Measurements from ENCODE around the gene POMZP3. TPM values are rescaled to one million over a fixed set of nuclear protein-coding genes. Genes with fewer than 3 reads are reported as not detected.
"Not testable (repeated sequence)": the region's sequence is repeated elsewhere in the genome, so short reads cannot be mapped to it uniquely, and the experiment has no call there.

Gene POMZP3
- polyA plus RNA-seq, 3 donors, result 18.7 to 23.2 (median 22.6) TPM

DNA sequence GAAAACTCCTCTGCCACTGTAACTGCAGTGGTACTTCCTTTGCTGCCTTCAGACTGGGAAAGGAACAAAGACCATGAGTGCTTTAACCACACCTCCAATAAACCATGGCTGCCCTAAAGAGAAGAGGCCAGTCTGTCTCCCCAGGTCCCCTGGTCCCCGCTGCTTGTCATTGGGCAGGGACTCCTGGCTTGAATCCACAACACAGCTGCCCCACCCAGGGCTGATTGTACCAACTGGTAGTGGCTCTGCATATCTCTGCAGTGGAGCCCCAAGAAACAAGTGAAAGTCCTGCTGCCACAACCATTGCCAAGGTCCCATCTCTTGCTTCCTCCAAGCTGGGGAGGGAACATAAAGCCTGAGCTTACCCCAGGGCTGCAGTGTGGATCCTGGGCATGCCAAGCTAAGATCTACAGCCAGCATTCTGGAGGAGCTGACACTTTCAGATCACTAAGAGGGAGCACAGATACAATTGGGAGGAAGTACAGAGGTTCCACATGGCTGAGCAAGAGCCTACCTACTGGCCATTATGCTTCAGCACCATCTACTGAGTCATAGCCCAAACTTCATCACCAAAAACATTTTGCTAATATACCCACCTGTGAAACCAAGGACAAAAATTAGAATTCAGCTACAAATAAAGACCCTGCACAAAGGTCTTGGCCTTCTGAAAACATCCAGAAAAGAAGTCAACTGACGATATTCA is 35.3 kb downstream of the POMZP3 start:
- DNase-seq, result not testable (repeated sequence)

DNA sequence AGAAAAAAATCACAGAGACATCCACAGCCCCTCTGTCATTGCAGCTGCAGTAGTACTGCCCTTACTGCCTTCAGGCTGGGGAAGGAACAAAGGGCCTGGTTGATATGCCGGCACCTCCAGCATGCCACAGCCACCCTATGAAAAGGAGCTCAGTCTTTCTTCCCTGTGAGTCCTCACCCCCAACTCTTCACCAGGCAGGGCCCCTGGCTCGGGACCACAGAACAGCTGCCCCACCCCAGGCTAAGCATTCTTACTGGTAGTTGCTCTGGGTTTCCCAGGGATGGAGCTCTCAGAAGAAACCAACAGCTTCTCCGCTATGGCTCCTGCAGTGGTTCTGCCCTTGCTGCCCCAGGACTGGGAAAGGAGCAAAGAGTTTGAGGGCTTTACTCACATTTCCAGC is 36.0 kb downstream of the POMZP3 start:
- not testable (repeated sequence) for DNase-seq

DNA sequence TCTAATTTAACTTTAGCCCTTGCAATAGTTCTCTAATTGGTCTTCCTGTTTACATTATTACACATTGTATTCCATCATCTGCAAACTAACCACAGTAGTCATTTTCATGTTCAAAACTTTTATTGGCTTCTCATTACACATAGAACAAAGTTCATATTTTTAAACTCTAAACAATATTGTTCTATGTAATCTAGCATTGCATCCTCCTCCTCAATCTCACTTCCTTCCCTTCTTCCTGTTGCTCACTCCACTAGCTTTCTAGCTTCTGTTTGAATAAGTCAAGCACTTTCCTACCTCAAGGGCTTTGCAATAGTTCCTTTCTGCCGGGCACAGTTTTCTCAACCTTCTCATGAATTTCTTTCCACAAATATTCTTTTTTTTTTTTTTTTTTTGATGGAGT is 38.5 kb downstream of the POMZP3 start:
- DNase-seq, result not testable (repeated sequence)

DNA sequence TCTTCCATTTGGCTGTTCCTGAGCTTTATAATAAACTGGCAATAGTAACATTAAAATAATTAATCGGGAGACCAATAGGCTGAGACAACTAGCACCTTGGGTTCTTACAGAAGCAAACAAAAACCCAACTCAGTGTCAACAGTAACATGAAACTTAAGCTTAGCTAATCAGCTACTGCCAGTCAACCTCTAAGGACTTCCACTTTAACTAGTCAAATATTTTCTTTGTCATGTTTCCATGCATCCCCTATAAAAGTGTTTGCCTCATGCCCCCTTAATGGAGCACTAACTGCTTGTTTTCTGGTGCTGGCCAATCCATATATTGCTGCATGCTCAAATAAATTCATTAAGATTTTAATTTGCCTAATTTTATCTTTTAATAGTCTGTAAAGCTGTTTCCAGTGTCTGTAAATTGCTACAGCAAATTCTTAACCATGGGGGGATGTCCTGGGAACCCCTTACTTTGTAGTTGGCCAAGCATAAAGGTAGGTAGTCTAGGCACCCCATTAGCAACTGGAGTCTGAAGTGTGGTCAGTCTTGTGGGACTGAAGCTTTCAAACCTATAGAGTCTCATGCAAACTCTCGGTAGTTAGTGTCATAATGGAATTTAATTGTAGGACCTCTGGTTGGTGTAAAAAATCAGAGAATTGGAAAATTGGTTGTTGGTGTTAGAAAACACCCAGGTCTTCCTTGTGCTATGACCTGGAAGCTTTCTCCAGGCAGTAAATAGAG is 40.3 kb downstream of the POMZP3 start:
- not testable (repeated sequence) for DNase-seq

DNA sequence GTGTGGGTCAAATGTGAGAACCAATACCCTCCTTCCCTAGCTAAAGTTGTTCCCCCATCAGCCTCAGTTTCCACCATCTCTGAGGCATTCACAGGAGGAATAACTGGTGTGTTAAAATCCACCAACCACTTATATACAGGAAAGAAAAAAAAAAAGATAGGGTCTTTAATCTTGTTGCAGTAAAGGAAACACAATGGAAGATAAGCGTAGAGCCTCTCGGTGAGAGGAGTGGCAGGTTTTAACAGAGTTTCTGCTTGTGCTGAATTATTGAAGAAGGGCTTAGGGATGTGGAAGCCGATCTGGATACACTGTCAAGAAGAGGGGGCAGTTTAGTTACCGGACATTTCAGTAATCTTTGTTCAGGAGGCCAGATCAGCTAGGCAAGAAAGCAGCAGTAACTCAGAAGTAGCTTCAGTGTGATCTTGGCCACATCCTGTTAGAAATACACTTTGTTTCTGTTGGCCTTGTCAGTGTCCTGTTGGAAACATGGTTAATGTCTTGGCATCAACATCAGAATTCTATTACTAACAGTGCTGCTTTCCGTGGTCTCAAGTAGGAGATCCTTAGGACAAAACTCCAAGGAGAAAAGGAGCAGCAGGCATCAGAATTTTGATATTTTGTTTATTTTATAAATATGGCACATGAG is 43.3 kb downstream of the POMZP3 start:
- peak; percentile 1 for DNase-seq

DNA sequence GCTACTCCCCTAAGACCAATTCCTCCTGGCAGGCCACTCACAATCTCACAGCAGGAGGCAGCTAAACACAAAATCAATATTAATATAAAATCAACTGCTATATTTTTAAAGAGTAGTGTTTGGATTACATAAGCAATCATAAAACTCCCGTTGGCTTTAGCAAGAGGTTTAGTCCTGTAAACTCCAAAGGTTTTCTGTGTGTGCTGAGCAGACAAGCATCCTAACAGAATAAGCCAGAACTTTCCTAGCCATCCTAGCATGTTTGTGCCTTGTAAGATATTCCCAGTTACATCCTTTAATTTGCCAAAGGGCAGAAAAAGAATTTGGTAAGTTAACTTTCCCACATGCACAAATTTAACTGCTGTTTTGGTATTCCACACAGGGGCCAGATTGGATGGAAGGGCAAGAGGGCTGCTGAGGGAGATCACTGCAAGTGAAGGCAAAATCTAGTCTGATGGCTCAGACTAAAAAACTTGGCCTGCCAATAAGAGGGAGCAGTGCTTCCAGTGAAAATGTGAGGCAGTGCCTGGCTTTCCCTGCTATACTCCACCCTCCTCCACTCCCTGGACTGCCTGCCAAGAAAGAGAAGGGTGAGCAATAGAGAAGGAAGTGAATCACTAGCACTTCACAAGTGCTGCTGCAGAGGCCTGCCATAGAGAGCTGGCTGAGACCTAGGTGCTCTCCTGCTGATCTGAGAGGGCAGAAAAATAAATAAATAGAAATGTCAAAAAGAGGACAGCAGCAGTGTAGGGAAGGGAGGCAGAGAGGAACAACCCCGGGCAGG is 44.0 kb downstream of the POMZP3 start:
- peak; percentile 1 for DNase-seq

DNA sequence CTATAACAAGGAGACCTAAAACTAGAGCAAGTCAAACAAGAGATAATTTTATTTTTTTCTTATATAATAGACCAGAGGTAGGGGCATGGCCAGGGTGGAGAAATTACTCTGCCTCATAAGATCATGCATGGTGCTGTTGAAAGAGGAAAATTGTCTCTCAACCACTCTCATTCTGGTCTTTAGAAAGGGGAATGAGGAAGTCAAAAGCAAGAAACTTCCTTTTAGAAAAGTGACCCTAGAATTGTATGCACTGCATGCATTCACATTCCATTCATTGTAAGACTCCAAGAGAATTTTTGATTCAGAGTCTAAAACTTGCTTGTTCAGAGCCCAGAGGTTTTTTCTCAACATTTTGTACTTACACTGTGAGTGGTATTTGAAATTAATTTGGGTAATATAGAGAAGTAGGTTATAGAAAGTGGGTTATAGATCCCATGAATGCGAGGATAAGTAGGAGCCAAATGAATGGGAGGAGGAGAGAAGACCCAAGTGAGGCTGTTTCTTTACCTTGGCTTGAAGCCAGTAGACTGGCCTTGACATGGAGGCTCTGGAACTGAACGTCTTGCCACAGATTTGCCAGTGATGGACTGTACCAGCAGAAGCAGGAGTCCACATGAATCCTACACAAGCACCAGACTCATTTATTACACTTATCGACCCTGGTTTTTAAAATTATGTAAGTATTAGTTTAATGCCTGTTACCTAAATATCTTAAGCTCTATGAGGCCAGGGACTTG is 51.0 kb downstream of the POMZP3 start:
- DNase-seq, result not testable (repeated sequence)

DNA sequence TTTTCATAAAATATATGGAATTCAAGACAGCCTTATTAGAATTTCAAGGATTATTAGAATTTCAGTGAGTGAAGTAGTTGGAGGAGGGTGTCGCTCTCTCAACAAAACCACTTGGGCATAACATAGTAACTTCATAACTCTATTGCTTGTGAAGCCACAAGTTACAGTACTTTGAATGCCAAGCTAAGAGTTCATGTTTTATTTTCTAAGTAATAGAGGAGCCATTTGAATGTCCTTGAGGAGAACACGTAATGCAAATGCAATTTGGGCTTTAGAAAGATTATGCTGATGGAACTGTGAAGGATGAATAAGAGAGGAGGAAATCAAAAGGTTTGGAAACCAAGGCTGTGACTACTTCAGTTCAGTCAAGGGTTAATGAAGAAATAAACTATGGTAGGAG is 51.6 kb downstream of the POMZP3 start:
- not testable (repeated sequence) for DNase-seq

DNA sequence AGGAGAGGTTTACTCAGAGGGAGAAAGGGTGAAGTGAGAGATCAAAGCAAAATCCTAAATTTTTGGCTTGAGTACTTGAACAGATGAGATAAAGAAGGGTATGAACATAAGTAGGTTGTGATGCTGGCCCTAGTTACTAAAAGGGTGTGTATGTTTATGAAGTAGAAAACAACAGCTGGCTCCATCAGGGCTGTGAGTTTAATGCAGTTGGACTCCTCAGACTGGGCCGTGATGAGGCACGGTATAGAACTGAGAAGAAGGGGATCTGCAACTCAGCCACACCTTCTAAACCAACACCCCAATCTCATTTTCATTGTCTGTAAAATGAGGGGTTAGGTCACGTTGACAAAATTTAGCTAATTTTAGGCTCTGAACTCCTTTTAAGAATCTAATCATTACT is 54.8 kb downstream of the POMZP3 start:
- not testable (repeated sequence) for DNase-seq

DNA sequence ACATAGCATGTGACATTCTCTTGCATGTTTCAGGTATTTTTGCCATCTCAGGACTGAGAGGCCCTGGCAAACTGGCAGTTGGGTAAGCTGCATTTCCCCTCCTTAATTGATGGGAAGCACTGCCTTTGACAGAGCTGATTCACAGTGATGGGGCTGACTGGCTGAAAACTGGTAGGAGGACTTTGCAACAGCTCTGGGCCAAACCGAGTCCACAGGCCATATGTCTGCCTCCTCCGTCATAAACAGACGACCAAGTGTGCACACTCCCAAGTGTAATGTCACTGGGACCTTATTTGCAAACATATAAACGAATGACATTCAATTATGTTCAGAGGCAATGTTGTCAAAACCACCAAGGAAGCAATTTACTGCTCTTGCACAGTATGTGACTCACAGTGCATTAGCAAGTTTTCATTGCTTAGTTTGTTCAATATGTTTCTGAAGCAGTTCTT is 56.7 kb downstream of the POMZP3 start:
- not testable (repeated sequence) for DNase-seq

DNA sequence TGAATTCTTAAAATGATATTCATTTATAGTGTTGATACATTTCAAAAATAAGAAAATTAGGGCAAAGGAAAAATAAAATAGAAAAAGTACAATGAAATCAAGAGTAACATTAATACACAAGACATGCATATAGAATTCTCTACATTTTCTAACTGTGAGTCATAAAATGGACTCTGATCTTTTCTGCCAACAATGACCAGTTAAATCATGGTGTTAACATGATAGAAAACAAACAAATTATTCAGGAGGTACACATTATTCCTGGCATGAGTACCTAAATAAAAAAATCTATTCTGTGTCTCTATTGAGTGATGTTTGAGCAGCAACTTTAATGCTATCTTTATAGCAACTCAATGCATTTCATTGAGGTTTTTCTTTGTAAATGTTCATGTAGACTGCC is 58.3 kb downstream of the POMZP3 start:
- DNase-seq, result not testable (repeated sequence)

DNA sequence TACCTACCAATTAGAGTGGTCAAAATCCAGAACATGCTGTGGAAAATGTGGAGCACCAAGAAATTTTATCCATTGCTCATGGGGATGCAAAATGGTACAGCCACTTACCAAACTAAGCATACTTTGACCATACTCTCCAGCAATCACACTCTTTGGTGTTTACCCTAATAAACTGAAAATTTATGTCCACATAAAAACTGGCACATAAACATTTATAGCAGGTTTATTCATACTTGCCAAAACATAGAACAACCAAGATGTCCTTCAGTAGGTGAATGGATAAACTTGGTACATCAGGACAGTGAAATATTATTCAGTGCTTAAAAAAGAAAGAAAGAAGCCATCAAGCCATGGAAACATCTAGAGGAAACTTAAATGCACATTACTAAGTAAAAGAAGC is 59.3 kb downstream of the POMZP3 start:
- not testable (repeated sequence) for DNase-seq

DNA sequence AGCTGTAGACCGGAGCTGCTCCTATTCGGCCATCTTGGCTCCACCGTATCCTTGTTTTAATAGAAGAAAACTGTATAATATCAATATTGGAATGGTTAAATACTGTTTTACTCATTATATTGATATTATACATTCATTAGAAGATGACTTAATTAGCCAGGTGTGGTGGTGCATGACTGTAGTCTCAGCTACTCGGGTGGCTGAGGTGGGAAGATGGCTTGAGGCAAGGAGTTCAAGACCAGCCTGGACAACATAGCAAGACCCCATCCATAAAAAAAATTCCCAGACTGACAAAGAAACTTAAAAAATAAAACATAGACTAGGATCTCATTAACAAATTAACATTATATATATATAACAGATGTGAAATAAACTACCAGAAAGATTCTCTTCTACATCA is 59.8 kb downstream of the POMZP3 start:
- DNase-seq, result not testable (repeated sequence)

DNA sequence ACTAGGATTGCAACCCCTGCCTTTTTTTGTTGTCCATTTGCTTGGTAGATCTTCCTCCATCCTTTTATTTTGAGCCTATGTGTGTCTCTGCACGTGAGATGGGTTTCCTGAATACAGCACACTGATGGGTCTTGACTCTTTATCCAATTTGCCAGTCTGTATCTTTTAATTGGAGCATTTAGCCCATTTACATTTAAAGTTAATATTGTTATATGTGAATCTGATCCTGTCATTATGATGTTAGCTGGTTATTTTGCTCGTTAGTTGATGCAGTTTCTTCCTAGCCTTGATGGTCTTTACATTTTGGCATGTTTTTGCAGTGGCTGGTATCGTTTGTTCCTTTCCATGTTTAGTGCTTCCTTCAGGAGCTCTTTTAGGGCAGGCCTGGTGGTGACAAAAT is 62.1 kb downstream of the POMZP3 start:
- DNase-seq, result not testable (repeated sequence)

DNA sequence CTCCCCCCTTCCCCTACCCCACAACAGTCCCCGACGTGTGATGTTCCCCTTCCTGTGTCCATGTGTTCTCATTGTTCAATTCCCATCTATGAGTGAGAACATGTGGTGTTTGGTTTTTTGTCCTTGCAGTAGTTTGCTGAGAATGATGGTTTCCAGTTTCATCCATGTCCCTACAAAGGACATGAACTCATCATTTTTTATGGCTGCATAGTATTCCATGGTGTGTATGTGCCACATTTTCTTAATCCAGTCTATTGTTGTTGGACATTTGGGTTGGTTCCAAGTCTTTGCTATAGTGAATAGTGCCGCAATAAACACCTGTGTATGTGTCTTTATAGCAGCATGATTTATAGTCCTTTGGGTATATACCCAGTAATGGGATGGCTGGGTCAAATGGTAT is 65.7 kb downstream of the POMZP3 start:
- not testable (repeated sequence) for DNase-seq

DNA sequence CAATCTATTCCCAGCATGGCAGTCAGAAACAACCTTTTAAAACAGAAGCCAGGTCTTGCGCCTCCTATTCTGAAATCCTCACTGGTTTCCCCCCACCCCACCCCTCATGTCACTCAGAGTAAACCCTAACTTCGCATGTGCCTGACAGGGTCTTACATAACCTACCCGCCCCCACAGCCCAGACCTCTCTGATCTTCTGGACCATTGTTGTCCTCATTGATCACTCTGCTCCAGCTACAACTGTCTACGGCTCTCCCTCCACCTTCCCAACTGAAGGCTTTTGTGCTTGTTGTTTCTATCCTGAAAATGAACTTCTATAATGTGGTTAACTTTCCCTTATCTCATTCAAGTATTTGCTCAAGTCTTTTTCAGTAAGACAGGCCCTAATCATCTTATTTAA is 66.9 kb downstream of the POMZP3 start:
- not testable (repeated sequence) for DNase-seq

Other genes with a start within 250 kb of the POMZP3 start
- gene SSC4D, start 217.6 kb downstream of the POMZP3 start, polyA plus RNA-seq (ENCODE audit: insufficient read length in 3 of 3), result 1 to 10 TPM; 5.2 to 7.4 (median 5.3) TPM
- 10 to 100 TPM in 1 of 3 donors, 1 to 10 TPM in 2; 3.3 to 11.5 (median 9.4) TPM for gene ZP3, start 202.3 kb downstream of the POMZP3 start, polyA plus RNA-seq (ENCODE audit: insufficient read length in 3 of 3)
- 10 to 100 TPM in 1 of 3 donors, 1 to 10 TPM in 2; 7.8 to 12.1 (median 8.1) TPM for gene DTX2, start 165.6 kb downstream of the POMZP3 start, polyA plus RNA-seq (ENCODE audit: insufficient read length in 3 of 3)
- 1 to 10 TPM in 2 of 3 donors, under 1 TPM in 1; 0.70 to 5.8 (median 3.5) TPM for gene UPK3B, start 116.7 kb downstream of the POMZP3 start, polyA plus RNA-seq (ENCODE audit: insufficient read length in 3 of 3)
- 1 to 10 TPM; 1.7 to 7.2 (median 4.0) TPM for gene SPDYE16, start 84.0 kb downstream of the POMZP3 start, polyA plus RNA-seq (ENCODE audit: insufficient read length in 3 of 3)

All from renal pelvis (tissue), 4 donors.